Mesenchymal stem cell (in vitro differentiated cells and primary cell): ENCODE data around the gene KRTAP12-4.

ENCODE experiments used
- DNase-seq: peaks from one replicate; pipeline ENCODE4 v3.0.0-alpha.2; 2013
- H2AFZ ChIP-seq: one replicate; pipeline ENCODE4 v1.6.1; 2013; ENCODE audit warnings: low read depth, mild to moderate bottlenecking, control low read depth, inconsistent platforms, low read length, moderate library complexity
- H2AK5ac ChIP-seq: 2 replicates; pipeline ENCODE4 v1.6.1; 2013; ENCODE audit warnings: low read length, moderate library complexity, mild to moderate bottlenecking, inconsistent platforms; ENCODE audit not compliant: severe bottlenecking
- H2BK120ac ChIP-seq: one replicate; pipeline ENCODE4 v1.6.1; 2013; ENCODE audit warnings: low read depth, mild to moderate bottlenecking, inconsistent platforms, low read length, moderate library complexity
- H2BK12ac ChIP-seq, 2 experiments: one replicate each; pipeline ENCODE4 v1.6.1; 2013; ENCODE audit warnings: inconsistent platforms in 2 of 2, low read length in 2 of 2, mild to moderate bottlenecking in 2 of 2, moderate library complexity in 2 of 2, control low read depth in 1 of 2
- H2BK15ac ChIP-seq: one replicate; pipeline ENCODE4 v1.6.1; 2013; ENCODE audit warnings: mild to moderate bottlenecking, low read depth, inconsistent platforms; ENCODE audit not compliant: poor library complexity, severe bottlenecking
- H2BK5ac ChIP-seq: 2 replicates; pipeline ENCODE4 v1.6.1; 2013; ENCODE audit warnings: low read depth, mild to moderate bottlenecking, low read length, control low read depth, inconsistent platforms; ENCODE audit not compliant: poor library complexity, severe bottlenecking
- H3K14ac ChIP-seq, 2 experiments: one replicate each; pipeline ENCODE4 v1.6.1; 2013; ENCODE audit warnings: inconsistent platforms in 2 of 2, low read length in 2 of 2, control low read depth in 1 of 2, mild to moderate bottlenecking in 1 of 2, moderate library complexity in 1 of 2
- H3K18ac ChIP-seq, 2 experiments: one replicate each; pipeline ENCODE4 v1.6.1; 2013; ENCODE audit warnings: inconsistent platforms in 2 of 2, low read length in 2 of 2, control low read depth in 1 of 2, low read depth in 1 of 2, mild to moderate bottlenecking in 1 of 2
- H3K23ac ChIP-seq, 2 experiments: one replicate each; pipeline ENCODE4 v1.6.1; 2013; ENCODE audit warnings: inconsistent platforms in 2 of 2, low read length in 2 of 2, mild to moderate bottlenecking in 2 of 2, moderate library complexity in 2 of 2, control low read depth in 1 of 2
- H3K27ac ChIP-seq: 2 replicates; pipeline ENCODE4 v1.5.1; 2013; ENCODE audit warnings: mild to moderate bottlenecking, moderate library complexity, low read length, control low read depth, inconsistent platforms; ENCODE audit not compliant: poor library complexity, severe bottlenecking
- H3K27me3 ChIP-seq, 2 experiments: 2 replicates each; pipeline versions ENCODE4 v1.6.1 to v1.7.0; 2013; ENCODE audit warnings: low read length in 2 of 2, mild to moderate bottlenecking in 2 of 2, moderate library complexity in 2 of 2, control low read depth in 1 of 2, inconsistent platforms in 1 of 2; ENCODE audit not compliant: control insufficient read depth in 1 of 2, insufficient read depth in 1 of 2
- H3K36me3 ChIP-seq, 2 experiments: 2 replicates each; pipeline versions ENCODE4 v1.6.1 to v1.7.0; 2013; ENCODE audit warnings: low read length in 2 of 2, control low read depth in 1 of 2, inconsistent platforms in 1 of 2, low read depth in 1 of 2, mild to moderate bottlenecking in 1 of 2; ENCODE audit not compliant: insufficient read depth in 2 of 2, control insufficient read depth in 1 of 2
- H3K4ac ChIP-seq, 2 experiments: one replicate each; pipeline ENCODE4 v1.6.1; 2013; ENCODE audit warnings: inconsistent platforms in 2 of 2, low read length in 2 of 2, mild to moderate bottlenecking in 2 of 2, moderate library complexity in 2 of 2, control low read depth in 1 of 2, low read depth in 1 of 2
- H3K4me1 ChIP-seq: 2 replicates; pipeline ENCODE4 v1.6.1; 2013; ENCODE audit warnings: low read depth, low read length, control low read depth; ENCODE audit not compliant: control insufficient read depth, insufficient read depth
- H3K4me2 ChIP-seq: 2 replicates; pipeline ENCODE4 v1.6.1; 2013; ENCODE audit warnings: low read length, mild to moderate bottlenecking, inconsistent platforms; ENCODE audit not compliant: poor library complexity, severe bottlenecking
- H3K4me3 ChIP-seq, 2 experiments: 2 replicates each; pipeline versions ENCODE4 v1.5.1 to v1.7.0; 2013; ENCODE audit warnings: low read length in 2 of 2, mild to moderate bottlenecking in 2 of 2, control low read depth in 1 of 2, low read depth in 1 of 2; ENCODE audit not compliant: insufficient read depth in 1 of 2
- H3K79me1 ChIP-seq: replicated peaks from 2 replicates; pipeline ENCODE4 v1.6.1; 2013; ENCODE audit warnings: mild to moderate bottlenecking, control low read depth, low read length, inconsistent platforms; ENCODE audit not compliant: poor library complexity, severe bottlenecking
- H3K9ac ChIP-seq: 2 replicates; pipeline ENCODE4 v1.7.0; 2013; ENCODE audit warnings: mild to moderate bottlenecking, low read length, moderate library complexity
- H3K9me3 ChIP-seq: 2 replicates; pipeline ENCODE4 v1.7.0; 2013; ENCODE audit warnings: mild to moderate bottlenecking, low read length; ENCODE audit not compliant: control insufficient read depth
- H4K8ac ChIP-seq: one replicate; pipeline ENCODE4 v1.6.1; 2013; ENCODE audit warnings: inconsistent platforms, mild to moderate bottlenecking, low read length, moderate library complexity
- H4K91ac ChIP-seq: one replicate; pipeline ENCODE4 v1.6.1; 2013; ENCODE audit warnings: mild to moderate bottlenecking, low read length, inconsistent platforms
- WGBS: methylation state at CpG from one replicate; pipeline ENCODE4 v1.1.7; 2013; ENCODE audit warnings: mixed read lengths; 5-methylcytosine and 5-hydroxymethylcytosine counted together

Gene KRTAP12-4

GRCh38 chr21:44702111-44702972 is 47.9 kb upstream of the KRTAP12-4 start:
- Histone ChIP-seq H3K36me3 (peaks cover 0 to 6% of the 10 kb centered on the region in 2 experiments), H2BK12ac (no peak overlapping the region), H4K91ac (no peak overlapping the region), H2AK5ac (no peak overlapping the region), H4K8ac (no peak overlapping the region), H3K79me1 (no peaks in the 10 kb centered on the region), H3K4me3 (no peak overlapping the region), H3K4me2 (no peak overlapping the region), H3K18ac (no peak overlapping the region), H3K14ac (no peak overlapping the region), H2BK5ac (no peak overlapping the region), H3K9me3 (no peaks in the 10 kb centered on the region), H3K27me3 (peaks cover 83 to 89% of the 10 kb centered on the region in 2 experiments), H3K4ac (no peak overlapping the region), H3K23ac (no peak overlapping the region), H3K27ac (no peak overlapping the region), H2AFZ (no peak overlapping the region), H3K9ac (no peak overlapping the region), H3K4me1 (peaks cover 17% of the 10 kb centered on the region), H2BK120ac (no peak overlapping the region), H2BK15ac (no peak overlapping the region)
- DNase-seq, result no peak
- WGBS, result 80% methylated on average over 21 of the region's 22 CpGs

- Histone ChIP-seq H3K9ac (no peak overlapping the region), H4K91ac (no peak overlapping the region), H2BK15ac (no peak overlapping the region), H3K36me3 (peaks cover 0 to 6% of the 10 kb centered on the region in 2 experiments), H3K4me1 (peaks cover 15% of the 10 kb centered on the region), H3K4ac (no peak overlapping the region), H2AK5ac (no peak overlapping the region), H3K9me3 (no peaks in the 10 kb centered on the region), H3K14ac (no peak overlapping the region), H3K23ac (no peak overlapping the region), H3K79me1 (no peaks in the 10 kb centered on the region), H2BK120ac (no peak overlapping the region), H4K8ac (no peak overlapping the region), H3K18ac (no peak overlapping the region), H3K27ac (no peak overlapping the region), H3K4me3 (no peak overlapping the region), H2BK12ac (no peak overlapping the region), H3K27me3 (peaks cover 84 to 88% of the 10 kb centered on the region in 2 experiments), H2AFZ (no peak overlapping the region), H2BK5ac (no peak overlapping the region), H3K4me2 (no peak overlapping the region)
- WGBS, result 63% methylated on average over 12 of the region's 12 CpGs
- no peak for DNase-seq
Measured at GRCh38 chr21:44701541-44701940, 47.1 kb upstream of the KRTAP12-4 start.

GRCh38 chr21:44701023-44701400 is 46.6 kb upstream of the KRTAP12-4 start:
- Histone ChIP-seq H3K9ac (no peak overlapping the region), H2AFZ (no peak overlapping the region), H3K79me1 (no peaks in the 10 kb centered on the region), H3K36me3 (peaks cover 0 to 4% of the 10 kb centered on the region in 2 experiments), H2BK12ac (no peak overlapping the region), H2BK15ac (no peak overlapping the region), H3K4ac (no peak overlapping the region), H3K4me1 (peaks cover 12% of the 10 kb centered on the region), H2BK5ac (no peak overlapping the region), H3K4me3 (no peak overlapping the region), H3K14ac (no peak overlapping the region), H3K9me3 (no peaks in the 10 kb centered on the region), H2AK5ac (no peak overlapping the region), H3K23ac (no peak overlapping the region), H3K4me2 (no peak overlapping the region), H3K18ac (no peak overlapping the region), H4K8ac (no peak overlapping the region), H2BK120ac (no peak overlapping the region), H4K91ac (no peak overlapping the region), H3K27ac (no peak overlapping the region), H3K27me3 (peaks cover 84 to 88% of the 10 kb centered on the region in 2 experiments)
- no peak for DNase-seq
- WGBS, result 90% methylated on average over 13 of the region's 14 CpGs

- no peak overlapping the region for H3K18ac ChIP-seq
- no peaks in the 10 kb centered on the region for H3K9me3 ChIP-seq
- no peak overlapping the region for H2BK15ac ChIP-seq
- no peak overlapping the region for H2BK5ac ChIP-seq
- peaks cover 85 to 88% of the 10 kb centered on the region in 2 experiments for H3K27me3 ChIP-seq
- no peak overlapping the region for H2BK12ac ChIP-seq
- whole genome bisulfite sequencing, result 77% methylated on average over 20 of the region's 21 CpGs
- no peak overlapping the region for H2AFZ ChIP-seq
- H3K79me1 ChIP-seq, result no peaks in the 10 kb centered on the region
- H2AK5ac ChIP-seq, result no peak overlapping the region
- H3K4me1 ChIP-seq, result peaks cover 12% of the 10 kb centered on the region
- no peak overlapping the region for H4K8ac ChIP-seq
- no peak overlapping the region for H2BK120ac ChIP-seq
- H3K36me3 ChIP-seq, result peaks cover 0 to 4% of the 10 kb centered on the region in 2 experiments
- H3K4ac ChIP-seq, result no peak overlapping the region
- no peak overlapping the region for H4K91ac ChIP-seq
- no peak overlapping the region for H3K9ac ChIP-seq
- H3K23ac ChIP-seq, result no peak overlapping the region
- no peak for DNase-seq
- no peak overlapping the region for H3K4me2 ChIP-seq
- peak overlapping the region in 1 of 2 experiments; percentile 49 for H3K14ac ChIP-seq
- H3K4me3 ChIP-seq, result no peak overlapping the region
- H3K27ac ChIP-seq, result no peak overlapping the region
Measured at GRCh38 chr21:44700101-44701022, 45.9 kb upstream of the KRTAP12-4 start.
